Fibroblast of lung (primary cell): ENCODE measurements around the gene PODXL2.
A peak's percentile ranks its signal among the peaks of the same experiment; 100 is the strongest.

Source experiments
- CTCF ChIP-seq, 2 donors: IDR thresholded peaks in 1 of 2; conservative IDR thresholded peaks in 1 of 2; 1 replicate in 1 of 2; 2 replicates in 1 of 2; pipeline ENCODE4 v1.5.1; 2011 to 2012; ENCODE audit warnings: low read length in 2 of 2, control low read depth in 1 of 2, inconsistent platforms in 1 of 2, low read depth in 1 of 2, mild to moderate bottlenecking in 1 of 2
- EZH2 ChIP-seq: IDR thresholded peaks from 2 replicates; pipeline ENCODE4 v1.5.1; 2012; ENCODE audit warnings: low read length, control low read depth, mild to moderate bottlenecking; ENCODE audit errors: missing control alignments

DNA sequence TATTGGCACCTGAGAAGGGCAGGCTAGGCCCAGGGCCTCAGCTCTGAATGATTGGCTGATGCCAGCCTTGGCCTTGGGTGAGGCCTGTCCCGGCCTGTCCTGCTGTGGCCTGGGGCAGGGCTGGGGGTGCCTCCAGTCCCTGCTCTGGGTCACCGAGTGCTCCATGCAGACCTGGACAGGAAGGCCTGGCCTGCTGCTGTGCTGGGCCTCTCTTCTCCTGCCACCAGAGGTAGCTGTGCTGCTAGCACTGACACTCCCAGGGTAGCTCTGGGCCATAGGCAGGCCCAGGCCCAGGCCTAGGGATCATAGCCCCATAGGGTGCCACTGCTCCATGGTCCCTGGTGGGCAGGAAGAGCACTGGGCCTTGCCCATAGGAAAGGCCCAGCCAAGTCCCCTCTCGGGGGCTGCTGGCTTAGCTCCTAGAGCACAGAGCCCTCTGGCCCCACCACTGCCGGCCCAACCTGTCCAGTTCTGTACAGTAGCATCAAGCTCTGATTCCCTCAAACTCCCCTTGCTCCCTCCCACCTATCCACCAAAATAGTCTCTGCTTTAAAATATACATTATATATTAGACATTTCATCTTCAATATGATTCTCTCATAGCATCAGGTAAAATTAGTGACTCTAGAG, 62.0 kb downstream of the PODXL2 start:
- TF ChIP-seq EZH2 (no peak), CTCF (conservative IDR thresholded peaks at IDR 0.05 in 1 of 2, IDR thresholded peaks at IDR 0.05 in 1 of 2; ENCODE audit: low read depth in 1 of 2, low read length in 2 of 2) (peak; percentile 71 to 73)
